SJCRH30 (cell line): ENCODE results near the gene MYL6B. TPM values are rescaled to one million over a fixed set of nuclear protein-coding genes. Genes with fewer than 3 reads are reported as not detected.

ENCODE experiments used
- DNase-seq, 2 experiments: peaks; one replicate each; pipeline ENCODE4 v3.0.0-alpha.2; 2015 to 2020
- H3K27ac ChIP-seq: fragments of 250-450 bp; sonication (Bioruptor Pico); 2 replicates; pipeline ENCODE4 v1.5.1; 2020; ENCODE audit warnings: mild to moderate bottlenecking, moderate library complexity
- H3K27me3 ChIP-seq: fragments of 250-450 bp; sonication (Bioruptor Pico); 2 replicates; pipeline ENCODE4 v1.5.1; 2020; ENCODE audit warnings: mild to moderate bottlenecking, moderate library complexity
- H3K36me3 ChIP-seq: fragments of 250-450 bp; sonication (Bioruptor Pico); 2 replicates; pipeline ENCODE4 v1.5.1; 2020; ENCODE audit warnings: mild to moderate bottlenecking, moderate library complexity
- H3K4me1 ChIP-seq: fragments of 250-450 bp; sonication (Bioruptor Pico); 2 replicates; pipeline ENCODE4 v1.5.1; 2020; ENCODE audit warnings: mild to moderate bottlenecking, moderate library complexity
- H3K4me3 ChIP-seq: fragments of 250-450 bp; sonication (Bioruptor Pico); 2 replicates; pipeline ENCODE4 v1.5.1; 2020; ENCODE audit warnings: mild to moderate bottlenecking, moderate library complexity
- H3K9me3 ChIP-seq: fragments of 250-450 bp; sonication (Bioruptor Pico); replicated peaks from 2 replicates; pipeline ENCODE4 v1.5.1; 2020; ENCODE audit warnings: mild to moderate bottlenecking, moderate library complexity
- total RNA-seq: library from RNA; depleted of rRNA; stranded (reverse); fragments of >200 nt; shearing (Covaris generic); gene quantifications from 2 replicates; pipeline ENCODE4 v1.2.3, GENCODE V29; 2014

The MYL6B gene
- total RNA-seq, 1 experiment from 2014 or later: 199 TPM

GRCh38 chr12:56117778-56118687 lies 34.4 kb upstream of the MYL6B start, which contains the start of gene ZC3H10:
Gene ZC3H10, plus strand, starts transcription at chr12:56118266. Its CDS starts 2,297 bp downstream, at chr12:56120563.
- peaks cover 21% of the 10 kb centered on the region for H3K4me1 ChIP-seq
- DNase-seq: peak; percentile 99
- peak within 1 kb of the TSS; percentile 93 for H3K27ac ChIP-seq
- peak within 1 kb of the TSS; percentile 73 for H3K4me3 ChIP-seq
- no peaks in the 10 kb centered on the region for H3K9me3 ChIP-seq
- H3K27me3 ChIP-seq: no peaks in the 10 kb centered on the region; the same call in 1 of the 2 replicates
- H3K36me3 ChIP-seq: peaks cover 19% of the 10 kb centered on the region

GRCh38 chr12:56118688-56119357 lies 33.6 kb upstream of the MYL6B start:
- Histone ChIP-seq H3K36me3 (peaks cover 13% of the 10 kb centered on the region), H3K9me3 (no peaks in the 10 kb centered on the region)
- DNase-seq: no peak

GRCh38 chr12:56119361-56119796 lies 33.0 kb upstream of the MYL6B start:
- Histone ChIP-seq H3K27ac (peak overlapping the region; percentile 4; the same call in 1 of the 2 replicates), H3K27me3 (no peaks in the 10 kb centered on the region; the same call in 1 of the 2 replicates), H3K4me3 (no peak overlapping the region), H3K36me3 (peaks cover 13% of the 10 kb centered on the region), H3K9me3 (no peaks in the 10 kb centered on the region), H3K4me1 (peaks cover 21% of the 10 kb centered on the region)
- peak; percentile 92 to 94 for DNase-seq

More at GRCh38 chr12:56118688-56119357, 33.6 kb upstream of the MYL6B start:
- H3K27me3 ChIP-seq: no peaks in the 10 kb centered on the region; the same call in 1 of the 2 replicates
- peaks cover 21% of the 10 kb centered on the region for H3K4me1 ChIP-seq
- H3K27ac ChIP-seq: peak overlapping the region; percentile 20; the same call in 1 of the 2 replicates
- peak overlapping the region; percentile 73 for H3K4me3 ChIP-seq

GRCh38 chr12:56120158-56120846 lies 32.1 kb upstream of the MYL6B start:
- peak in 1 of 2 experiments; percentile 35 for DNase-seq
- Histone ChIP-seq H3K27ac (peak overlapping the region; percentile 4; the same call in 1 of the 2 replicates), H3K9me3 (no peaks in the 10 kb centered on the region), H3K4me3 (no peak overlapping the region), H3K4me1 (peaks cover 19% of the 10 kb centered on the region), H3K36me3 (peaks cover 13% of the 10 kb centered on the region), H3K27me3 (no peaks in the 10 kb centered on the region; the same call in 1 of the 2 replicates)

GRCh38 chr12:56121204-56121870 lies 31.1 kb upstream of the MYL6B start:
- Histone ChIP-seq H3K27ac (no peak overlapping the region), H3K4me3 (no peak overlapping the region), H3K9me3 (no peaks in the 10 kb centered on the region), H3K36me3 (peaks cover 13% of the 10 kb centered on the region), H3K4me1 (peaks cover 18% of the 10 kb centered on the region), H3K27me3 (no peaks in the 10 kb centered on the region; the same call in 1 of the 2 replicates)
- no peak for DNase-seq

GRCh38 chr12:56122637-56123036 lies 29.8 kb upstream of the MYL6B start:
- H3K27ac ChIP-seq: no peak overlapping the region
- H3K4me3 ChIP-seq: no peak overlapping the region
- no peak for DNase-seq
- no peaks in the 10 kb centered on the region for H3K27me3 ChIP-seq
- H3K9me3 ChIP-seq: no peaks in the 10 kb centered on the region
- peaks cover 28% of the 10 kb centered on the region for H3K4me1 ChIP-seq
- H3K36me3 ChIP-seq: peaks cover 2% of the 10 kb centered on the region

GRCh38 chr12:56124133-56124532 lies 28.3 kb upstream of the MYL6B start:
- no peak overlapping the region for H3K27ac ChIP-seq
- no peaks in the 10 kb centered on the region for H3K36me3 ChIP-seq

GRCh38 chr12:56126732-56127239 lies 25.6 kb upstream of the MYL6B start:
- H3K9me3 ChIP-seq: no peaks in the 10 kb centered on the region
- H3K36me3 ChIP-seq: peaks cover 11% of the 10 kb centered on the region; the same call in 1 of the 2 replicates
- H3K27me3 ChIP-seq: no peaks in the 10 kb centered on the region
- peaks cover 14% of the 10 kb centered on the region for H3K4me1 ChIP-seq
- no peak overlapping the region; the same call in 1 of the 2 replicates for H3K4me3 ChIP-seq
- H3K27ac ChIP-seq: no peak overlapping the region
- DNase-seq: no peak

More at GRCh38 chr12:56124133-56124532, 28.3 kb upstream of the MYL6B start:
- Histone ChIP-seq H3K9me3 (no peaks in the 10 kb centered on the region), H3K4me1 (peaks cover 24% of the 10 kb centered on the region), H3K27me3 (no peaks in the 10 kb centered on the region), H3K4me3 (no peak overlapping the region)
- DNase-seq: no peak

GRCh38 chr12:56127485-56127887 lies 24.9 kb upstream of the MYL6B start:
- H3K4me3 ChIP-seq: peak overlapping the region; percentile 51
- H3K36me3 ChIP-seq: peaks cover 16% of the 10 kb centered on the region
- H3K27ac ChIP-seq: peak overlapping the region; percentile 51
- H3K4me1 ChIP-seq: peaks cover 14% of the 10 kb centered on the region
- H3K27me3 ChIP-seq: no peaks in the 10 kb centered on the region
- DNase-seq: no peak
- no peaks in the 10 kb centered on the region for H3K9me3 ChIP-seq

- Histone ChIP-seq H3K4me1 (peaks cover 14% of the 10 kb centered on the region), H3K36me3 (peaks cover 19% of the 10 kb centered on the region), H3K27ac (peak within 1 kb of the TSS; percentile 51), H3K4me3 (peak within 1 kb of the TSS; percentile 74), H3K27me3 (no peaks in the 10 kb centered on the region), H3K9me3 (no peaks in the 10 kb centered on the region)
- peak; percentile 99 to 100 for DNase-seq
These were observed 24.3 kb upstream of the MYL6B start, which contains the start of gene ESYT1 for GRCh38 chr12:56127888-56128669. Gene ESYT1, plus strand, starts transcription at chr12:56128267. Its CDS starts 53 bp downstream, at chr12:56128320.

GRCh38 chr12:56128670-56129205 lies 23.6 kb upstream of the MYL6B start:
- Histone ChIP-seq H3K36me3 (peaks cover 25% of the 10 kb centered on the region), H3K27me3 (no peaks in the 10 kb centered on the region), H3K4me1 (peaks cover 14% of the 10 kb centered on the region), H3K9me3 (no peaks in the 10 kb centered on the region), H3K27ac (peak overlapping the region; percentile 47; the same call in 1 of the 2 replicates), H3K4me3 (peak overlapping the region; percentile 74)
- peak; percentile 22 to 46 for DNase-seq

GRCh38 chr12:56129206-56129941 lies 23.0 kb upstream of the MYL6B start:
- H3K27ac ChIP-seq: no peak overlapping the region; the same call in 1 of the 2 replicates
- H3K4me3 ChIP-seq: peak overlapping the region; percentile 74
- peaks cover 28% of the 10 kb centered on the region for H3K36me3 ChIP-seq
- peaks cover 14% of the 10 kb centered on the region for H3K4me1 ChIP-seq
- H3K9me3 ChIP-seq: no peaks in the 10 kb centered on the region
- DNase-seq: peak; percentile 69 to 74
- no peaks in the 10 kb centered on the region for H3K27me3 ChIP-seq
